Endothelial cell of umbilical vein (primary cell): Measurements from ENCODE around the gene RHCE. TPM values are rescaled to one million over a fixed set of nuclear protein-coding genes. Genes with fewer than 3 reads are reported as not detected.
"Not testable (repeated sequence)": the region's sequence is repeated elsewhere in the genome, so short reads cannot be mapped to it uniquely, and the experiment has no call there.

ENCODE experiments used
- BruUV-seq: library from RNA; stranded (reverse); fragments of 400-500 nt; replicated peaks from 2 replicates; lab custom pipeline; 2021; lab: Mats Ljungman, UMichigan
- CTCF ChIA-PET: fragments of 300-600, 350-600 bp; sonication (Branson Sonifier 250); formaldehyde crosslinking; loops from one replicate; lab custom pipeline; 2021; ENCODE audit warnings: antibody characterized with exemption, inconsistent platforms; lab: Charles Lee
- POLR2A ChIA-PET: fragments of 300-600, 350-600 bp; sonication (Branson Sonifier 250); formaldehyde crosslinking; loops from one replicate; lab custom pipeline; 2021; ENCODE audit warnings: antibody characterized with exemption, inconsistent platforms; lab: Charles Lee
- DNase-seq: peaks from one replicate; pipeline ENCODE4 v3.0.0-alpha.2; 2011; ENCODE audit warnings: low read depth, low spot score
- FAIRE-seq: peaks from 2 replicates; lab custom pipeline; 2011; peaks lifted over from hg19 to GRCh38; lab: Jason Lieb, UNC
- H2AFZ ChIP-seq: 2 replicates; pipeline ENCODE4 v1.6.0; 2012; ENCODE audit warnings: low read depth, low read length, control low read depth, inconsistent platforms
- H3K27ac ChIP-seq: 2 replicates; pipeline ENCODE4 v1.5.1; 2011; ENCODE audit warnings: low read depth, mild to moderate bottlenecking, control low read depth, low read length, moderate library complexity; ENCODE audit not compliant: insufficient read depth
- H3K27me3 ChIP-seq, 2 experiments: 2 replicates each; pipeline versions ENCODE4 v1.6.0 to v1.6.1; 2011; ENCODE audit warnings: low read length in 2 of 2, mixed read lengths in 1 of 2; ENCODE audit not compliant: control insufficient read depth in 2 of 2, insufficient read depth in 2 of 2
- H3K36me3 ChIP-seq, 2 experiments: 2 replicates in 1 of 2; 3 replicates in 1 of 2; pipeline ENCODE4 v1.5.1; 2011; ENCODE audit warnings: low read length in 2 of 2, mild to moderate bottlenecking in 1 of 2, moderate library complexity in 1 of 2; ENCODE audit not compliant: control insufficient read depth in 2 of 2, insufficient read depth in 2 of 2; ENCODE audit errors: extremely low read depth in 1 of 2
- H3K4me1 ChIP-seq: 3 replicates; pipeline ENCODE4 v1.5.1; 2011; ENCODE audit warnings: mild to moderate bottlenecking, low read length; ENCODE audit not compliant: control insufficient read depth, insufficient read depth; ENCODE audit errors: extremely low read depth
- H3K4me2 ChIP-seq: 2 replicates; pipeline ENCODE4 v1.6.1; 2011; ENCODE audit warnings: low read length, control low read depth, mixed read lengths; ENCODE audit not compliant: insufficient read depth
- H3K4me3 ChIP-seq, 3 experiments: fragments of 200-600 bp in 1 of 3; sonication (generic), shearing (Covaris generic) in 1 of 3; replicated peaks in 1 of 3; 2 replicates each; pipeline ENCODE4 v1.5.1; 2011 to 2016; ENCODE audit warnings: control low read depth in 3 of 3, low read length in 3 of 3, mild to moderate bottlenecking in 2 of 3, inconsistent platforms in 1 of 3, low read depth in 1 of 3, moderate library complexity in 1 of 3; ENCODE audit not compliant: insufficient read depth in 1 of 3
- H3K79me2 ChIP-seq: 2 replicates; pipeline ENCODE4 v1.6.0; 2012; ENCODE audit warnings: low read length, inconsistent platforms; ENCODE audit not compliant: control insufficient read depth, insufficient read depth
- H3K9ac ChIP-seq: replicated peaks from 2 replicates; pipeline ENCODE3; 2011; ENCODE audit warnings: low read length, control low read depth; ENCODE audit not compliant: insufficient read depth; ENCODE audit errors: extremely low read depth
- H3K9me1 ChIP-seq: replicated peaks from 3 replicates; pipeline ENCODE4 v1.6.0; 2011; ENCODE audit warnings: mild to moderate bottlenecking, low read length; ENCODE audit not compliant: control insufficient read depth, insufficient read depth; ENCODE audit errors: extremely low read depth
- H3K9me3 ChIP-seq: replicated peaks from 2 replicates; pipeline ENCODE4 v1.5.1; 2012; ENCODE audit warnings: low read length, inconsistent platforms; ENCODE audit not compliant: control insufficient read depth, insufficient read depth
- H4K20me1 ChIP-seq: replicated peaks from 2 replicates; pipeline ENCODE3; 2011; ENCODE audit warnings: mild to moderate bottlenecking, low read length; ENCODE audit not compliant: control insufficient read depth, insufficient read depth; ENCODE audit errors: extremely low read depth
- EZH2 ChIP-seq: IDR thresholded peaks from 2 replicates; pipeline ENCODE4 v1.6.1; 2012; ENCODE audit warnings: borderline replicate concordance, low read depth, mild to moderate bottlenecking, moderate library complexity, low read length, inconsistent platforms; ENCODE audit not compliant: severe bottlenecking
- FOS ChIP-seq: IDR thresholded peaks from 2 replicates; pipeline ENCODE4 v1.6.1; 2011; ENCODE audit warnings: mild to moderate bottlenecking, low read length, moderate library complexity, borderline replicate concordance; ENCODE audit not compliant: insufficient read depth
- GATA2 ChIP-seq: IDR thresholded peaks from 2 replicates; pipeline ENCODE4 v1.7.0; 2011; ENCODE audit warnings: low read depth, mild to moderate bottlenecking, moderate library complexity, mixed read lengths, low read length; ENCODE audit not compliant: insufficient read length, insufficient read depth
- JUN ChIP-seq: IDR thresholded peaks from 2 replicates; pipeline ENCODE4 v1.6.1; 2011; ENCODE audit warnings: borderline replicate concordance, low read depth; ENCODE audit not compliant: insufficient read length, insufficient read depth
- MYC ChIP-seq: IDR thresholded peaks from one replicate; pipeline ENCODE4 v1.6.1; 2011; ENCODE audit warnings: mild to moderate bottlenecking, low read depth, low read length
- POLR2A ChIP-seq: IDR thresholded peaks from 2 replicates; pipeline ENCODE4 v1.6.1; 2012; ENCODE audit warnings: low read depth, mild to moderate bottlenecking, control low read depth, low read length
- POLR2AphosphoS5 ChIP-seq: IDR thresholded peaks from 2 replicates; pipeline ENCODE4 v1.6.1; 2012; ENCODE audit warnings: low read depth, mild to moderate bottlenecking, control low read depth, low read length, moderate library complexity; ENCODE audit not compliant: insufficient read depth
- dilution Hi-C: fragments of 300-500 bp; cut with MboI; formaldehyde crosslinking; loops from one replicate; pipeline ENCODE4 v1.15.0; 2019; ENCODE audit warnings: low sequenced_read_pairs; ENCODE audit not compliant: extremely low pct_ligation_motif_present
- intact Hi-C: fragments of 100-400 bp; cut with micrococcal nuclease; formaldehyde crosslinking; loops from one replicate; pipeline ENCODE4 v1.10.0; 2022
- polyA plus RNA-seq, 4 experiments: library from polyadenylated mRNA; depleted of rRNA in 3 of 4; stranded (reverse) in 3 of 4; unstranded in 1 of 4; fragments of >200 nt; gene quantifications; 2 replicates each; pipeline versions ENCODE4 v1.2.1 to v1.2.3, GENCODE V29; 2011 to 2012; ENCODE audit warnings: missing spikeins in 1 of 4
- total RNA-seq: library from RNA; stranded (reverse); gene quantifications from 2 replicates; pipeline ENCODE4 v1.2.3, GENCODE V29; 2021
- TF ChIP-seq, protein P1 (sequence below), 2 donors: IDR thresholded peaks; 1 replicate in 1 of 2; 2 replicates in 1 of 2; pipeline ENCODE4 v1.5.1; 2011; ENCODE audit warnings: low read length in 2 of 2, mild to moderate bottlenecking in 2 of 2, moderate library complexity in 2 of 2, control low read depth in 1 of 2, inconsistent platforms in 1 of 2, low read depth in 1 of 2; ENCODE audit not compliant: insufficient read depth in 1 of 2; ENCODE audit errors: extremely low read depth in 1 of 2
- TF ChIP-seq, protein P2 (sequence below): IDR thresholded peaks from 2 replicates; pipeline ENCODE4 v1.6.1; 2011; ENCODE audit not compliant: insufficient read depth, insufficient read length

The RHCE gene
- total and polyA plus RNA-seq, 2 donors (not counting 3 experiments of a cell fraction or from before 2014, with no cell fraction given): 0.07 TPM; not detected in 1

DNA sequence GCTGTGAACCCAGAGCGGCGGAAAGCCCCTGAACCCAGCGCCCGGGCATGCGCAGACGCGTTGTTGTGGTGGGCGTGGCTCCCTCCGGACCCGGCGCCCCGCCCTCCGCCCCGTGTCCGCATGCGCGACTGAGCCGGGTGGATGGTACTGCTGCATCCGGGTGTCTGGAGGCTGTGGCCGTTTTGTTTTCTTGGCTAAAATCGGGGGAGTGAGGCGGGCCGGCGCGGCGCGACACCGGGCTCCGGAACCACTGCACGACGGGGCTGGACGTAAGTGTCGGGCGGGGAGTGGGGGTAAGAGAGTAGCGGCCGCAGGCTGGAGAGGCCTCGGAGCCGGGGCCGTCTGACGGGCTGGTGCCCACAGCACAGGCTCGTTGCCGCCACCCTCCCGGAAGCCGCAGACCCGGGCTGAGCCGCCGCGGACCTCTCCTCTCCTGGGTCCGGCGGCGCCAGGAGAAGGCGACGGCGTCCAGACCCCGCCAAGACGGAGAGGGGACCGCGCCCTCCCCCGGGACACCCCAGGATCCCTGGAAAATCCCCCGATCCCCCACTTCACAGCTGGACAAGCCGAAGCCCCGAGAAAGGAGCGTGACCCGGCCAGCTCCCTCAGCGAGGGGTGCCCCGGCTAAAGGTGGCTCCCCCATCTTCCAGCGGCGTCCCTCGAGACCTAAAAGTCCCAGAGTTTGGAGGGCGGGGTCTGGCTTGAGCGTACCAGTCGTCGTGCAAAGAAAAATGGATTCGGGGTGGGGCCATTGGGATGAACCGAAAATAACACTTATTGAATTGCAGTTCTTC, 82.2 kb downstream of the RHCE start, which contains the start of gene TMEM50A:
TMEM50A (plus strand) TSS at position 147 of the 794 bp plus-strand sequence. CDS start 2,153 bp downstream, outside the sequence.
- no peaks in the 10 kb centered on the region for H3K36me3 ChIP-seq
- intact Hi-C loops (loop anchor here (2.0 to 5.0 kb wide), 3 partner anchors 78 to 94 kb away; partner anchors contain the start of genes MACO1 and RSRP1), dilution Hi-C loops (no loop called here)
- H3K4me3 ChIP-seq: peak within 1 kb of the TSS; percentile 74 to 97 (median 85)
- no peaks in the 10 kb centered on the region for H3K9me3 ChIP-seq
- TF ChIP-seq POLR2AphosphoS5 (peak; percentile 36), GATA2 (no peak), JUN (no peak), EZH2 (no peak), FOS (no peak), MYC (no peak), POLR2A (peak; percentile 45)
- TF ChIP-seq, protein P1, sequence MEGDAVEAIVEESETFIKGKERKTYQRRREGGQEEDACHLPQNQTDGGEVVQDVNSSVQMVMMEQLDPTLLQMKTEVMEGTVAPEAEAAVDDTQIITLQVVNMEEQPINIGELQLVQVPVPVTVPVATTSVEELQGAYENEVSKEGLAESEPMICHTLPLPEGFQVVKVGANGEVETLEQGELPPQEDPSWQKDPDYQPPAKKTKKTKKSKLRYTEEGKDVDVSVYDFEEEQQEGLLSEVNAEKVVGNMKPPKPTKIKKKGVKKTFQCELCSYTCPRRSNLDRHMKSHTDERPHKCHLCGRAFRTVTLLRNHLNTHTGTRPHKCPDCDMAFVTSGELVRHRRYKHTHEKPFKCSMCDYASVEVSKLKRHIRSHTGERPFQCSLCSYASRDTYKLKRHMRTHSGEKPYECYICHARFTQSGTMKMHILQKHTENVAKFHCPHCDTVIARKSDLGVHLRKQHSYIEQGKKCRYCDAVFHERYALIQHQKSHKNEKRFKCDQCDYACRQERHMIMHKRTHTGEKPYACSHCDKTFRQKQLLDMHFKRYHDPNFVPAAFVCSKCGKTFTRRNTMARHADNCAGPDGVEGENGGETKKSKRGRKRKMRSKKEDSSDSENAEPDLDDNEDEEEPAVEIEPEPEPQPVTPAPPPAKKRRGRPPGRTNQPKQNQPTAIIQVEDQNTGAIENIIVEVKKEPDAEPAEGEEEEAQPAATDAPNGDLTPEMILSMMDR (IDR thresholded peaks at IDR 0.05; ENCODE audit: extremely low read depth in 1 of 2, insufficient read depth in 1 of 2, low read depth in 1 of 2, low read length in 2 of 2): no peak
- TF ChIP-seq, protein P2, sequence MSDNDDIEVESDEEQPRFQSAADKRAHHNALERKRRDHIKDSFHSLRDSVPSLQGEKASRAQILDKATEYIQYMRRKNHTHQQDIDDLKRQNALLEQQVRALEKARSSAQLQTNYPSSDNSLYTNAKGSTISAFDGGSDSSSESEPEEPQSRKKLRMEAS: no peak
- ChIA-PET POLR2A (interaction anchor here (0.5 kb wide), 1 partner anchor 19 kb away, joined by 4 read pairs; no protein-coding TSS in a partner anchor), CTCF (interaction anchor here (1.4 kb wide), 1 partner anchor 15 kb away, joined by 3 read pairs; no protein-coding TSS in a partner anchor)
- peak within 1 kb of the TSS; percentile 93 for H3K4me2 ChIP-seq
- H4K20me1 ChIP-seq: peaks cover 6% of the 10 kb centered on the region
- TSS peak; percentile 37 for BruUV-seq
- H2AFZ ChIP-seq: peak within 1 kb of the TSS; percentile 92
- DNase-seq: peak; percentile 93
- H3K9ac ChIP-seq: peak within 1 kb of the TSS; percentile 99
- peaks cover 18% of the 10 kb centered on the region for H3K4me1 ChIP-seq
- peak; percentile 98 for FAIRE-seq
- H3K79me2 ChIP-seq: peaks cover 53% of the 10 kb centered on the region
- no peaks in the 10 kb centered on the region for H3K9me1 ChIP-seq
- no peaks in the 10 kb centered on the region for H3K27me3 ChIP-seq
- peak within 1 kb of the TSS; percentile 91 for H3K27ac ChIP-seq

DNA sequence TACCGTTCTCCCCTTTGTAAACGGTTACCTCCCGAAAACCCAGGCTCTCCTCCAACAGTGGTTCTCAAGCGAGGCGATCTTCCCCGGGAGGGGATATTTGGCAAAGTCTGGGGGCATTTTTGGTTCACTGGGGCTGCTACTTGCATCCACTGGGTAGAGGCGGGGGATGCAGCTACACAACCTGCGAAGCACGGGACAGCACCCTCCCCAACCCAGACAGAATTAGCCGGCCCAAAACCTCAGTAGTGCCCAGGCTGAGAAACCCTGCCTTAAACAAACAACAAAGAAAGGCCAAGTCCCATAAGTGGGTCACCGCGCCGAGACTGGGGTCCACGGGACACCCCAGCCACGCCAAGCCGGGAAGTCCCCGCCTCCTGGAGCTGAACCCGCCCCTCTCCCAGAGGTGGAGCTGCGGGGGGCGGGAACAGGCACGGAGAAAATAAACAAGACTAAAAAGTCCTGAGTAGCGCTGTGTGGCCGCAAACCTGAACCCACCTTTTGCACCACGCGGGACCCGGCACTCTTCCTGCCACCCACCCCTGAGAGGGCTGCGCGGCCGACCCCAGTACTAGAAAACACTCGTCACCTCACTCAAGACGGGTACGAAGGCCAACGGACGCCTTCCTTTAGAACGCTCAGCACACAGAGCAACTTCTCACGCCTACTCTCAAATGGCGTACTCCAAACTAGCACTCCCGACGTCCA, 83.0 kb downstream of the RHCE start:
- H3K4me2 ChIP-seq: peak overlapping the region; percentile 93
- H3K9me1 ChIP-seq, FAIRE-seq, dilution Hi-C loops, H3K9me3 ChIP-seq, CTCF ChIA-PET, H3K27me3 ChIP-seq, H3K9ac ChIP-seq, DNase-seq, H4K20me1 ChIP-seq, H3K36me3 ChIP-seq, POLR2A ChIA-PET: not testable (repeated sequence)
- peaks cover 46% of the 10 kb centered on the region for H3K79me2 ChIP-seq
- H3K4me1 ChIP-seq: peaks cover 18% of the 10 kb centered on the region
- TSS peak; percentile 46 for BruUV-seq
- intact Hi-C loops: loop anchor here (2.0 to 5.0 kb wide), 3 partner anchors 77 to 95 kb away; partner anchors contain the start of genes MACO1 and RSRP1
- H3K4me3 ChIP-seq: peak overlapping the region; percentile 74 to 97 (median 85)
- H3K27ac ChIP-seq: peak overlapping the region; percentile 91
- H2AFZ ChIP-seq: peak overlapping the region; percentile 86
